ENCODE measurements around the gene ILK. TPM values are rescaled to one million over a fixed set of nuclear protein-coding genes. Genes with fewer than 3 reads are reported as not detected.

Gene ILK
- total and polyA plus RNA-seq, 10 of the 15 experiments (the other 5 are each of a cell fraction or from before 2014, with no cell fraction given), result 51.8 to 163 (median 92.0) TPM

DNA sequence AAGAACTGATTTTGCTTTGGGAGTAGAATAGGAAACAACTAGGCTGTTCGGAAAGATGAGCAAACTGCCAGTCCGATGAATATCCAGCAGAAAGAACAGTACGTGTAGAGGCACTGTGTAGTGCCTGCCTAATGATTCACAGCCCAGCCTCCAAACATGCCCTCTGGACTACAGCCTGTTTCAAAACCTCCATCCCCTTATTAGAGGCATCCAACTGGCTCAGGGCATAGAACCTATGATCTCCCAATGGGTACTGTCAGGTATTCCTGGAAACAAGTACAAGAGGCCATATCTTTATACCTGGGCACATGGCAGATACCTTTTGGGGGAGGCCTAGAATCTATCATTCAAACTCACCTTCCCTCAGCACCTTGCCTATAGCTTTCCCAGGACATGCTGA, 5.0 kb upstream of the ILK start:
- POLR2A ChIA-PET, result no interaction called here
- no peak overlapping the region for H3K4me3 ChIP-seq
- DNase-seq (ENCODE audit: low read depth, low spot score) (no peak), FAIRE-seq (no peak), ATAC-seq (no peak)
- SMC1A ChIA-PET (ENCODE audit: uncharacterized antibody, unreplicated experiment), result interaction anchor here (1.6 kb wide), 1 partner anchor 9 kb away, joined by 6 read pairs; no protein-coding TSS in a partner anchor
- peaks cover 3% of the 10 kb centered on the region; the same call in 1 of the 2 replicates for H3K4me1 ChIP-seq (ENCODE audit: control insufficient read depth, insufficient read depth, low read length)
- no TSS peak for BruUV-seq (replicated peaks)
- peaks cover 14 to 19% of the 10 kb centered on the region in 2 experiments for H3K36me3 ChIP-seq (ENCODE audit: control insufficient read depth in 2 of 2, insufficient read depth in 2 of 2, low read length in 1 of 2)
- CTCF ChIA-PET, result interaction anchor here (0.9 kb wide), 1 partner anchor 67 kb away, joined by 3 read pairs; no protein-coding TSS in a partner anchor
- H3K27me3 ChIP-seq (replicated peaks in 1 of 2; ENCODE audit: control insufficient read depth in 2 of 2, insufficient read depth in 2 of 2, low read length in 1 of 2), result no peaks in the 10 kb centered on the region
- 97% methylated on average over 3 of the region's 3 CpGs for WGBS (ENCODE audit: insufficient coverage, insufficient replicate concordance, low lambda C conversion rate, missing lambda C conversion rate)
- intact Hi-C loops (cut with micrococcal nuclease; ENCODE audit: unreplicated experiment), result no loop called here
- H4K20me1 ChIP-seq (ENCODE audit: control insufficient read depth, insufficient read depth), result no peaks in the 10 kb centered on the region; the same call in 1 of the 2 replicates
- H3K9ac ChIP-seq (ENCODE audit: control insufficient read depth, insufficient read depth, low read length), result no peak overlapping the region
- RAD21 ChIA-PET (ENCODE audit: unreplicated experiment), result interaction anchor here (1.0 kb wide), 1 partner anchor 21 kb away, joined by 4 read pairs; the partner anchor contains the start of gene TPP1
- no peaks in the 10 kb centered on the region for H3K9me3 ChIP-seq (replicated peaks; ENCODE audit: control insufficient read depth, insufficient read depth, low read length)
- no peak overlapping the region for H2AFZ ChIP-seq (ENCODE audit: control insufficient read depth, low read depth, low read length)
- H3K27ac ChIP-seq (ENCODE audit: control insufficient read depth, insufficient read depth), result no peak overlapping the region
- in situ Hi-C loops (cut with MboI), result no loop called here
- TF ChIP-seq ZNF207 (IDR thresholded peaks at IDR 0.05; ENCODE audit: borderline replicate concordance) (no peak), NR2C1 (IDR thresholded peaks at IDR 0.05) (no peak), MTA3 (IDR thresholded peaks at IDR 0.05; ENCODE audit: borderline replicate concordance, low read length) (no peak)
- TF ChIP-seq, protein P1, sequence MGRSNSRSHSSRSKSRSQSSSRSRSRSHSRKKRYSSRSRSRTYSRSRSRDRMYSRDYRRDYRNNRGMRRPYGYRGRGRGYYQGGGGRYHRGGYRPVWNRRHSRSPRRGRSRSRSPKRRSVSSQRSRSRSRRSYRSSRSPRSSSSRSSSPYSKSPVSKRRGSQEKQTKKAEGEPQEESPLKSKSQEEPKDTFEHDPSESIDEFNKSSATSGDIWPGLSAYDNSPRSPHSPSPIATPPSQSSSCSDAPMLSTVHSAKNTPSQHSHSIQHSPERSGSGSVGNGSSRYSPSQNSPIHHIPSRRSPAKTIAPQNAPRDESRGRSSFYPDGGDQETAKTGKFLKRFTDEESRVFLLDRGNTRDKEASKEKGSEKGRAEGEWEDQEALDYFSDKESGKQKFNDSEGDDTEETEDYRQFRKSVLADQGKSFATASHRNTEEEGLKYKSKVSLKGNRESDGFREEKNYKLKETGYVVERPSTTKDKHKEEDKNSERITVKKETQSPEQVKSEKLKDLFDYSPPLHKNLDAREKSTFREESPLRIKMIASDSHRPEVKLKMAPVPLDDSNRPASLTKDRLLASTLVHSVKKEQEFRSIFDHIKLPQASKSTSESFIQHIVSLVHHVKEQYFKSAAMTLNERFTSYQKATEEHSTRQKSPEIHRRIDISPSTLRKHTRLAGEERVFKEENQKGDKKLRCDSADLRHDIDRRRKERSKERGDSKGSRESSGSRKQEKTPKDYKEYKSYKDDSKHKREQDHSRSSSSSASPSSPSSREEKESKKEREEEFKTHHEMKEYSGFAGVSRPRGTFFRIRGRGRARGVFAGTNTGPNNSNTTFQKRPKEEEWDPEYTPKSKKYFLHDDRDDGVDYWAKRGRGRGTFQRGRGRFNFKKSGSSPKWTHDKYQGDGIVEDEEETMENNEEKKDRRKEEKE (IDR thresholded peaks at IDR 0.05), result no peak
- peaks cover 38% of the 10 kb centered on the region for H3K79me2 ChIP-seq (ENCODE audit: control insufficient read depth, insufficient read depth, low read length)
- no peak overlapping the region for H3K4me2 ChIP-seq (ENCODE audit: control insufficient read depth, insufficient read depth)

Data from GM12878 (cell line).